Transverse colon (tissue), 4 donors: Measurements from ENCODE around the gene RNF121.

Source experiments
- CTCF ChIP-seq, 5 experiments: fragments of 200-600 bp in 3 of 5; fragments of 450-650 bp in 2 of 5; sonication (generic) in 3 of 5; IDR thresholded peaks; 1 replicate in 2 of 5; 2 replicates in 3 of 5; pipeline ENCODE4 v1.5.1; 2016 to 2017; ENCODE audit warnings: antibody characterized with exemption in 5 of 5, inconsistent platforms in 3 of 5, mild to moderate bottlenecking in 2 of 5, moderate library complexity in 1 of 5
- POLR2A ChIP-seq: fragments of 450-650 bp; IDR thresholded peaks from one replicate; pipeline ENCODE4 v1.6.1; 2016; ENCODE audit warnings: antibody characterized with exemption, mild to moderate bottlenecking, moderate library complexity
- POLR2AphosphoS5 ChIP-seq, 3 donors: sonication (generic); formaldehyde crosslinking; IDR thresholded peaks; one replicate each; pipeline ENCODE4 v1.6.1; 2016; ENCODE audit warnings: antibody characterized with exemption in 3 of 3

DNA sequence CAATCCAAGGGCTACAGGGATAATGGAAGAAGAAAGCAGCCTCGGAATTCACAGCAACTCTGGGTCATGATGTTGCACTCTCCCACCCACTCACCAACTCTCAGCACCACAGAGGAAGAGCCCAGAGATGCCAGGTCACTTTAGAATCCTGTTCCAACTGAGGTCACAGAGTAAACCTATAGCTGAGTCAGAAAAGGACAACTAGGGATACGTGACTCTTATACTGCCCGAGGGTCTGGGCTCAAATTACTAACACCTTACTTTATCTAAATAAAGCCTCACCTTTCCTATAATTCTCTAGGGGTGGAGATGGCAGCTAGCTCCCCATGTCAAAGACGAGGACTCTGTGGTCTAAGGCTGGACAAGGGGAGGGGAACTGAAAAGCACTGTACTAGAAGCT is 94.5 kb downstream of the RNF121 start:
- TF ChIP-seq POLR2A (no peak), CTCF (IDR thresholded peaks at IDR 0.05) (no peak), POLR2AphosphoS5 (IDR thresholded peaks at IDR 0.05) (no peak)
